GM18907 (cell line): Measurements from ENCODE around the gene CNPY1.

Experiments
- ATAC-seq: cut with Tn5 transposase; IDR thresholded peaks from one replicate; pipeline ENCODE4 v1.9.1; 2021; ENCODE audit warnings: mild to moderate bottlenecking, moderate library complexity; ENCODE audit not compliant: unreplicated experiment

Gene CNPY1

GRCh38 chr7:155490697-155491628 is 55.4 kb downstream of the CNPY1 start:
- peak; percentile 87 for ATAC-seq

- ATAC-seq = peak; percentile 28
Observed at GRCh38 chr7:155489862-155490696, 56.3 kb downstream of the CNPY1 start.

GRCh38 chr7:155489158-155489840 is 57.1 kb downstream of the CNPY1 start:
- no peak for ATAC-seq

GRCh38 chr7:155488483-155489127 is 57.8 kb downstream of the CNPY1 start:
- no peak for ATAC-seq

GRCh38 chr7:155487509-155488482 is 58.6 kb downstream of the CNPY1 start:
- ATAC-seq = no peak

- no peak for ATAC-seq
Observed at GRCh38 chr7:155486783-155487508, 59.4 kb downstream of the CNPY1 start.

GRCh38 chr7:155484483-155485399 is 61.6 kb downstream of the CNPY1 start:
- no peak for ATAC-seq

- ATAC-seq = no peak
Observed at GRCh38 chr7:155483868-155484325, 62.5 kb downstream of the CNPY1 start.

GRCh38 chr7:155483245-155483644 is 63.1 kb downstream of the CNPY1 start:
- ATAC-seq = no peak

GRCh38 chr7:155482511-155483183 is 63.7 kb downstream of the CNPY1 start:
- ATAC-seq = peak; percentile 65

- no peak for ATAC-seq
Observed at GRCh38 chr7:155481764-155482163, 64.6 kb downstream of the CNPY1 start.

- ATAC-seq = peak; percentile 95
Observed at GRCh38 chr7:155477476-155477875, 68.9 kb downstream of the CNPY1 start.

GRCh38 chr7:155471718-155472117 is 74.6 kb downstream of the CNPY1 start:
- ATAC-seq = no peak

- no peak for ATAC-seq
Observed at GRCh38 chr7:155470686-155471638, 75.4 kb downstream of the CNPY1 start.

GRCh38 chr7:155470186-155470487 is 76.2 kb downstream of the CNPY1 start:
- ATAC-seq = no peak
